ENCODE measurements around the gene CCSER1.

- no peak for TF ChIP-seq CTCF (IDR thresholded peaks at IDR 0.05)
- TF ChIP-seq EP300 (IDR thresholded peaks at IDR 0.05): no peak
Observed at GRCh38 chr4:90209922-90210321, 82.7 kb downstream of the CCSER1 start.
